ENCODE data around the gene OSBPL6.

- TF ChIP-seq CSRNP3 (CRISPR knock-in tag; IDR thresholded peaks at IDR 0.05) (no peak), ISL1 (CRISPR knock-in tag; IDR thresholded peaks at IDR 0.05) (no peak), TSHZ2 (CRISPR knock-in tag; IDR thresholded peaks at IDR 0.05) (no peak), PATZ1 (CRISPR knock-in tag; IDR thresholded peaks at IDR 0.05; ENCODE audit: borderline replicate concordance) (no peak)
Observed at GRCh38 chr2:178197791-178198190, 3.5 kb downstream of the OSBPL6 start.
